GM12878 (cell line): ENCODE data around the gene PALS2. TPM values are rescaled to one million over a fixed set of nuclear protein-coding genes. Genes with fewer than 3 reads are reported as not detected.

ENCODE experiments used
- CBX5 ChIP-seq: sonication (generic); IDR thresholded peaks from 2 replicates; pipeline ENCODE4 v1.6.1; 2016; ENCODE audit warnings: low read depth, moderate library complexity, mild to moderate bottlenecking, inconsistent platforms
- DPF2 ChIP-seq: fragments of 450-650 bp; IDR thresholded peaks from 2 replicates; pipeline ENCODE4 v1.6.1; 2017; ENCODE audit warnings: mild to moderate bottlenecking
- FOS ChIP-seq: IDR thresholded peaks from 3 replicates; pipeline ENCODE4 v1.6.1; 2011; ENCODE audit warnings: borderline replicate concordance; ENCODE audit not compliant: insufficient read length; ENCODE audit errors: extremely low read depth
- GATAD2B ChIP-seq: fragments of 450-650 bp; conservative IDR thresholded peaks from 2 replicates; pipeline ENCODE4 v1.6.1; 2017; ENCODE audit warnings: low read depth, mild to moderate bottlenecking, moderate library complexity
- MTA3 ChIP-seq: IDR thresholded peaks from 2 replicates; pipeline ENCODE4 v1.6.1; 2012; ENCODE audit warnings: low read length, inconsistent platforms, borderline replicate concordance
- NFIC ChIP-seq: IDR thresholded peaks from 2 replicates; pipeline ENCODE4 v1.6.1; 2012; ENCODE audit warnings: low read depth, mild to moderate bottlenecking, inconsistent platforms, low read length, moderate library complexity
- NFYA ChIP-seq: IDR thresholded peaks from 2 replicates; pipeline ENCODE4 v1.6.1; 2011; ENCODE audit warnings: low read depth, mild to moderate bottlenecking, low read length, improper control_type of control experiment, borderline replicate concordance
- NR2C1 ChIP-seq: fragments of 450-650 bp; IDR thresholded peaks from 2 replicates; pipeline ENCODE4 v1.6.1; 2017; ENCODE audit warnings: antibody characterized with exemption, mild to moderate bottlenecking, moderate library complexity
- POLR2A ChIP-seq: IDR thresholded peaks from 2 replicates; pipeline ENCODE4 v1.6.1; 2011; ENCODE audit warnings: low read depth, mild to moderate bottlenecking, low read length
- POLR2AphosphoS2 ChIP-seq: IDR thresholded peaks from 2 replicates; pipeline ENCODE4 v1.6.1; 2011; ENCODE audit warnings: low read depth, mild to moderate bottlenecking, low read length, improper control_type of control experiment, moderate library complexity
- RBBP5 ChIP-seq: fragments of 200-600 bp; sonication (generic); conservative IDR thresholded peaks from 2 replicates; pipeline ENCODE4 v1.6.1; 2016
- SMAD1 ChIP-seq: fragments of 450-650 bp; IDR thresholded peaks from 2 replicates; pipeline ENCODE4 v1.6.1; 2018; ENCODE audit warnings: mild to moderate bottlenecking, low read depth; ENCODE audit not compliant: partially characterized antibody
- SREBF2 ChIP-seq: IDR thresholded peaks from 2 replicates; pipeline ENCODE4 v1.6.1; 2012; ENCODE audit warnings: mild to moderate bottlenecking, low read length
- WRNIP1 ChIP-seq: IDR thresholded peaks from 2 replicates; pipeline ENCODE4 v1.6.1; 2011; ENCODE audit warnings: low read depth, low read length, improper control_type of control experiment, borderline replicate concordance
- ZBTB11 ChIP-seq: fragments of 450-650 bp; formaldehyde crosslinking; IDR thresholded peaks from 2 replicates; pipeline ENCODE4 v1.5.0; 2022; ENCODE audit warnings: mild to moderate bottlenecking, missing genetic modification characterization
- polyA plus RNA-seq, 11 experiments: library from polyadenylated mRNA; depleted of rRNA in 4 of 11; unstranded in 6 of 11; stranded (reverse) in 5 of 11; fragments of >200 nt; fragmentation: Nextera tagmentation in 4 of 11; fragmentation: Illumina TruSeq in 1 of 11; extraction: Ambion mirVana in 4 of 11; extraction: Trizol in 1 of 11; gene quantifications; 1 replicate in 1 of 11; 2 replicates in 10 of 11; pipeline versions ENCODE4 v1.2.1 to v1.2.3, GENCODE V29; 2011 to 2016; ENCODE audit warnings: inconsistent platforms in 2 of 11, missing spikeins in 2 of 11, low read depth in 1 of 11
- total RNA-seq, 4 experiments: library from RNA; depleted of rRNA in 3 of 4; stranded (reverse); fragments of >200 nt in 3 of 4; fragmentation: Illumina TruSeq in 1 of 4; extraction: Trizol in 1 of 4; gene quantifications; 2 replicates each; pipeline versions ENCODE4 v1.2.1 to v1.2.3, GENCODE V29; 2013 to 2021
- TF ChIP-seq, protein P1 (sequence below): IDR thresholded peaks from 2 replicates; pipeline ENCODE4 v1.6.1; 2012; ENCODE audit warnings: mild to moderate bottlenecking, low read depth, low read length
- TF ChIP-seq, protein P2 (sequence below): IDR thresholded peaks from 2 replicates; pipeline ENCODE4 v1.6.1; 2011; ENCODE audit warnings: mild to moderate bottlenecking, low read depth, low read length, moderate library complexity; ENCODE audit not compliant: insufficient replicate concordance
- TF ChIP-seq, protein P3 (sequence below): IDR thresholded peaks from 2 replicates; pipeline ENCODE4 v1.6.1; 2011; ENCODE audit warnings: borderline replicate concordance, low read depth, mild to moderate bottlenecking, moderate library complexity, low read length; ENCODE audit not compliant: insufficient read depth, poor library complexity, severe bottlenecking
- TF ChIP-seq, protein P4 (sequence below): IDR thresholded peaks from 2 replicates; pipeline ENCODE4 v1.6.1; 2012; ENCODE audit warnings: low read depth, low read length, improper control_type of control experiment

PALS2 gene
- total and polyA plus RNA-seq, 10 of the 15 experiments (the other 5 are each of a cell fraction or from before 2014, with no cell fraction given) = 10.7 to 53.5 (median 20.1) TPM

DNA sequence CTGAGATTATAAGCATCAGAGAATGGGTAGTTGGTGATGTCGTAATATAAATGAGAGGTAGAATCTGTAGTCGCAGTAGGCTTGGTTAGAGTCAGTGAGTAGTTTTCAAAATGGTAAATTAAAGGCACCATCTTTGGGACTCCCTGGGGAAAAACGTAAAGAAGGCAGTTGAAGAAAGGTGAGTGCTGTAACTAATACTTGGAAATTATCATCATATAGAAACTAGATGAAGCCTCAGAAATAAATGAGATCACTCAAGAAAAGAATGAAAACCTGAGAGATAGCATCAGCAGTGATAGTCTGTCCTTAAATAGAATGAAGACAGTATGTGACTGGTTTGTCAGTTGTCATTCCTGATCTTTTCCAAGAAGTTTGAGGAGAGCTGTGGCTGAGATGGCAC is 23.8 kb downstream of the PALS2 start (continued):
- TF ChIP-seq, protein P1, sequence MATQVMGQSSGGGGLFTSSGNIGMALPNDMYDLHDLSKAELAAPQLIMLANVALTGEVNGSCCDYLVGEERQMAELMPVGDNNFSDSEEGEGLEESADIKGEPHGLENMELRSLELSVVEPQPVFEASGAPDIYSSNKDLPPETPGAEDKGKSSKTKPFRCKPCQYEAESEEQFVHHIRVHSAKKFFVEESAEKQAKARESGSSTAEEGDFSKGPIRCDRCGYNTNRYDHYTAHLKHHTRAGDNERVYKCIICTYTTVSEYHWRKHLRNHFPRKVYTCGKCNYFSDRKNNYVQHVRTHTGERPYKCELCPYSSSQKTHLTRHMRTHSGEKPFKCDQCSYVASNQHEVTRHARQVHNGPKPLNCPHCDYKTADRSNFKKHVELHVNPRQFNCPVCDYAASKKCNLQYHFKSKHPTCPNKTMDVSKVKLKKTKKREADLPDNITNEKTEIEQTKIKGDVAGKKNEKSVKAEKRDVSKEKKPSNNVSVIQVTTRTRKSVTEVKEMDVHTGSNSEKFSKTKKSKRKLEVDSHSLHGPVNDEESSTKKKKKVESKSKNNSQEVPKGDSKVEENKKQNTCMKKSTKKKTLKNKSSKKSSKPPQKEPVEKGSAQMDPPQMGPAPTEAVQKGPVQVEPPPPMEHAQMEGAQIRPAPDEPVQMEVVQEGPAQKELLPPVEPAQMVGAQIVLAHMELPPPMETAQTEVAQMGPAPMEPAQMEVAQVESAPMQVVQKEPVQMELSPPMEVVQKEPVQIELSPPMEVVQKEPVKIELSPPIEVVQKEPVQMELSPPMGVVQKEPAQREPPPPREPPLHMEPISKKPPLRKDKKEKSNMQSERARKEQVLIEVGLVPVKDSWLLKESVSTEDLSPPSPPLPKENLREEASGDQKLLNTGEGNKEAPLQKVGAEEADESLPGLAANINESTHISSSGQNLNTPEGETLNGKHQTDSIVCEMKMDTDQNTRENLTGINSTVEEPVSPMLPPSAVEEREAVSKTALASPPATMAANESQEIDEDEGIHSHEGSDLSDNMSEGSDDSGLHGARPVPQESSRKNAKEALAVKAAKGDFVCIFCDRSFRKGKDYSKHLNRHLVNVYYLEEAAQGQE = no peak
- TF ChIP-seq DPF2 (no peak), WRNIP1 (no peak), GATAD2B (no peak), MTA3 (no peak), FOS (no peak), RBBP5 (no peak), SMAD1 (no peak), NFIC (peak; percentile 88; the same call in 1 of the 2 replicates), POLR2A (no peak), POLR2AphosphoS2 (no peak), NFYA (no peak), ZBTB11 (CRISPR knock-in tag) (no peak), CBX5 (no peak), NR2C1 (no peak), SREBF2 (no peak)
- TF ChIP-seq, protein P2, sequence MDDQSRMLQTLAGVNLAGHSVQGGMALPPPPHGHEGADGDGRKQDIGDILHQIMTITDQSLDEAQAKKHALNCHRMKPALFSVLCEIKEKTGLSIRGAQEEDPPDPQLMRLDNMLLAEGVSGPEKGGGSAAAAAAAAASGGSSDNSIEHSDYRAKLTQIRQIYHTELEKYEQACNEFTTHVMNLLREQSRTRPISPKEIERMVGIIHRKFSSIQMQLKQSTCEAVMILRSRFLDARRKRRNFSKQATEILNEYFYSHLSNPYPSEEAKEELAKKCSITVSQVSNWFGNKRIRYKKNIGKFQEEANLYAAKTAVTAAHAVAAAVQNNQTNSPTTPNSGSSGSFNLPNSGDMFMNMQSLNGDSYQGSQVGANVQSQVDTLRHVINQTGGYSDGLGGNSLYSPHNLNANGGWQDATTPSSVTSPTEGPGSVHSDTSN = no peak
- TF ChIP-seq, protein P3, sequence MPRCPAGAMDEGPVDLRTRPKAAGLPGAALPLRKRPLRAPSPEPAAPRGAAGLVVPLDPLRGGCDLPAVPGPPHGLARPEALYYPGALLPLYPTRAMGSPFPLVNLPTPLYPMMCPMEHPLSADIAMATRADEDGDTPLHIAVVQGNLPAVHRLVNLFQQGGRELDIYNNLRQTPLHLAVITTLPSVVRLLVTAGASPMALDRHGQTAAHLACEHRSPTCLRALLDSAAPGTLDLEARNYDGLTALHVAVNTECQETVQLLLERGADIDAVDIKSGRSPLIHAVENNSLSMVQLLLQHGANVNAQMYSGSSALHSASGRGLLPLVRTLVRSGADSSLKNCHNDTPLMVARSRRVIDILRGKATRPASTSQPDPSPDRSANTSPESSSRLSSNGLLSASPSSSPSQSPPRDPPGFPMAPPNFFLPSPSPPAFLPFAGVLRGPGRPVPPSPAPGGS = no peak
- TF ChIP-seq, protein P4, sequence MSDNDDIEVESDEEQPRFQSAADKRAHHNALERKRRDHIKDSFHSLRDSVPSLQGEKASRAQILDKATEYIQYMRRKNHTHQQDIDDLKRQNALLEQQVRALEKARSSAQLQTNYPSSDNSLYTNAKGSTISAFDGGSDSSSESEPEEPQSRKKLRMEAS = no peak
